ENCODE data around the gene TLCD5.

TLCD5 gene

DNA sequence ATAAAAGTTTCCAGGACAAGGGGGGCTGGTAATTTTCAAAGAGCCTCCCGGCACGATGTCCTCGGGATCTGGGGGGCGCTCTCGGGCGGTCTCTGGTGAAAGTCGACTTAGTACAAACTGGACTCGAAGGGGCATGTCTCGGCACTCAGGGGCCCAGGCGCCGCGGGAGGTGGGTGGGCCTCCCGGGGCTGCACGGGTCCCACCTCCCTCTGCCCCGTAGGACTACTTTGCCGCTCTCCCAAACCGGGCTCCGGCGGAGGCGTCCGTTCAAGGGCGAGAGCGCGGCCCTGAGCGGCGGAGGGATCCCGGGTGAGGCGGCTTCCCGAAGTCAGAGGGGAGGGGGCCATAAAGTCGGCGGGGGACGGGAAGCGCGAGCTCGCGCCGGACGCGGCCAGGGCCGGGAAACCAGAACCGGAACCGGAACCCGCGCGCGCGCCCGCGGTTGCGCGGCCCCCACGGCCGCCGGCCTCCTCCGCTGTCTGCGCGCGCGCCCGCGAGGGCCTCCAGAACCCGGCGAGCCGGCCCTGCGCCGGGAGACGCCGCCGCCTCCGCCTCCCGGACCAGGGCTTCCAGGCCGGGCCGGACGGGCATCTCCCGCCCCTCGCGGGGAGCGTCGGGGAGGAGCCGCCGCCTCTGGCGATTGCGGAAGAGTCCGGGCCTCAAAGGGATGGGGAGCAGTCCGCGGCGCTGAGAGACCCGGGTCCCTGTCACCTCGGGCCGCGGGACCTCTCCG, 11.0 kb downstream of the TLCD5 start, which contains the start of gene ARHGEF12:
Gene ARHGEF12, plus strand, starts transcription at position 506 of the 733 bp plus-strand sequence. CDS start 831 bp downstream, outside the sequence.
- H3K4me3 ChIP-seq (ENCODE audit: low read length), result peak within 1 kb of the TSS; percentile 70
- DNase-seq (ENCODE audit: low read depth), result peak; percentile 99
- peak; percentile 48 for TF ChIP-seq CTCF (conservative IDR thresholded peaks at IDR 0.05; ENCODE audit: low read length)

GRCh38 chr11:120336641-120337354, 11.7 kb downstream of the TLCD5 start:
- DNase-seq (ENCODE audit: low read depth), result no peak
- no peak for TF ChIP-seq CTCF (conservative IDR thresholded peaks at IDR 0.05; ENCODE audit: low read length)
- peak overlapping the region; percentile 65 for H3K4me3 ChIP-seq (ENCODE audit: low read length)

DNA sequence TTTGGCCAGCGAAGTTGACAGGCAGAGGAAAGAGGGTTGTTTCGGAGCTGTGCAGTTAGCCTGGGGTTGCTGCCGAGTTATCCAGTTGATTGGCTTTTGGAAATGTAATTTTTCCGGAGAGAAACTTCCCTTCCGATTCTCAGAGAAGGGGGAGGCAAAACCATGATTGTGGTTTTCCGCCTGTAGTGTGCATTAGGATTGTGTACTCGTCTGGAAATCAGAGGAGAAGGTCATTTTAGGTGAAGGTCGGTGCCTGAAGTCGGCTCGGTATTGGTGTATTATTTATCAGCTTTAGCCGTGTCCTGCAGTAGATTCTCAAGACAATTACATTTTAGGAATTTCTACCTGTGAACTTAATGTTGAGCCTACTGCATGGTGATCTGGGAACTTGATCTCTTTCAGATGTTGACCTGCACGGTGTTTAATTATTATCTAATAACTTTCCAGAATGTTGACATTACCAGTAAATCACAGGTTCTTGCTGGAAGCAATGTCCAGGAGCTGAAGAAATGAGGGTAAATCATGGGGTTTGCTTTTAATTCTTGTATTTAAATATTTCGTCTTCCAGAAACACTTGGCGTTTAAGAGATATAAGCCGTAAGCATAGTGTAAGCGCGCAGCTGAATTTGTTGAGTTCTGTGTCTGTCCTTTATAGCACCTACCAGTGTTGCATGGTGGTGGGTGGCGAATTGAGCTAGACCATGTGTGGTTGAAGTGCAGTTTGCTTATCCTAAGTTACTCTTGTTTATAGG, 12.4 kb downstream of the TLCD5 start:
- DNase-seq (ENCODE audit: low read depth), result peak; percentile 29
- peak overlapping the region; percentile 65 for H3K4me3 ChIP-seq (ENCODE audit: low read length)
- TF ChIP-seq CTCF (conservative IDR thresholded peaks at IDR 0.05; ENCODE audit: low read length), result no peak

GRCh38 chr11:120338107-120338933, 13.2 kb downstream of the TLCD5 start:
- peak overlapping the region; percentile 65 for H3K4me3 ChIP-seq (ENCODE audit: low read length)
- TF ChIP-seq CTCF (conservative IDR thresholded peaks at IDR 0.05; ENCODE audit: low read length), result no peak
- peak; percentile 48 for DNase-seq (ENCODE audit: low read depth)

DNA sequence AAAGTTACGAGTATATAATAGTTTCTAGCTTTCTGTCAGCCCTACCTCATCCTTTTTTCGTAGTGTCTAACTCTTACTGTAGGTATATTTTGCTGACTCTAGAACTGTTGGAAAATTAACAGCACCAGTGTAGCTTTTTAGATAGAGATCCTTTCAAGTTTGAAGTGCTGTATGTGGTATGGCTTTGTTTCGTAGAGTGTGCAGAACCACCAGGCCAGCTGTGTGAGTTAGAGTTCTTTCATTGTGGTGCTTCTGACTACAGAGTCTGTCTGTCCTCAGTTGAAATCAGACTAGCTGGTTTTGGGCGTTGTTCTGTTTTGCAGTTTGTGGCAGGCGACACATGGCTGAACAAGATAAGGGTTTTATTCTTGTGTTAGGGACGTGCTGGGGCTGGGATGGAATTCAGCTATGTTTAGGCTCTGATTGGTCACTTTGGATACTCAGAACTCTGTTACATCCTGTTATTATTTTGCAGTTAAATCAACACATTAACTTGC, 14.3 kb downstream of the TLCD5 start:
- TF ChIP-seq CTCF (conservative IDR thresholded peaks at IDR 0.05; ENCODE audit: low read length), result no peak
- peak; percentile 38 for DNase-seq (ENCODE audit: low read depth)
- peak overlapping the region; percentile 65 for H3K4me3 ChIP-seq (ENCODE audit: low read length)

DNA sequence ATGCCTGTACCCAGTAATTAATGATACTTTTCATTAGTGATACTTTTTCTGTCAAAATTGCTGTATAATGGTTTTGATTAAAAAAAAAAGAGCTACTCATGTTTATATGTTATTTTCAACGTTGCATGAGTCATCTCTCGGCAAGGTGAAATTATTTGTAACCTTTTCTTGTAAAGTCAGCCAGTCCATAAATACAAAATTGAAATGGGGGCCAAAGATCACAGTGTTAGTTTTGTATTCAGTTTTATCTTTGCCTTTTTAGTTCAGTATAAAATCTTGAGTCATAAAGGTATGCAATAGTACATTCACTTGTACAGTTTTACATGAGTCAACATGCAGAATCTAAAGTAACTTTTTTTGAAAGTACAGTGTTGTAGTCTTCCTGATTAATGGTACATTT, 15.4 kb downstream of the TLCD5 start:
- no peak overlapping the region for H3K4me3 ChIP-seq (ENCODE audit: low read length)
- no peak for TF ChIP-seq CTCF (conservative IDR thresholded peaks at IDR 0.05; ENCODE audit: low read length)
- no peak for DNase-seq (ENCODE audit: low read depth)
